GM10266 (cell line): Measurements from ENCODE around the gene OR7A17.

Experiments
- DNase-seq: peaks from one replicate; pipeline ENCODE4 v3.0.0; 2012; ENCODE audit errors: extremely low spot score
- CTCF ChIP-seq: IDR thresholded peaks from 2 replicates; pipeline ENCODE4 v1.5.1; 2012; ENCODE audit warnings: mild to moderate bottlenecking, low read depth; ENCODE audit not compliant: control insufficient read depth, insufficient read depth; ENCODE audit errors: missing control alignments

OR7A17 gene

GRCh38 chr19:14837391-14837790, 48.5 kb downstream of the OR7A17 start:
- TF ChIP-seq CTCF = no peak
- no peak for DNase-seq

GRCh38 chr19:14835011-14835410, 50.9 kb downstream of the OR7A17 start, which contains the start of the genes OR7A5 and OR7C1:
Gene OR7A5 (minus strand): TSS chr19:14835185. CDS start chr19:14828241, 6,944 bp downstream.
Gene OR7C1 (minus strand): TSS chr19:14835185. CDS start chr19:14800136, 35,049 bp downstream.
- no peak for DNase-seq
- no peak for TF ChIP-seq CTCF

- TF ChIP-seq CTCF = no peak
- DNase-seq = no peak
Measured at GRCh38 chr19:14830702-14831101, 55.2 kb downstream of the OR7A17 start.
